Activated CD8-positive, alpha-beta T cell treated with anti-CD3 and anti-CD28 coated beads for 36 hours (primary cell): ENCODE measurements around the gene EPHA8. TPM values are rescaled to one million over a fixed set of nuclear protein-coding genes. Genes with fewer than 3 reads are reported as not detected.

Experiments
- ATAC-seq: fragments of 200-7000 bp; cut with Tn5 transposase; one replicate; pipeline ENCODE4 v1.10.0; 2021; ENCODE audit warnings: mild to moderate bottlenecking, moderate library complexity
- CTCF ChIA-PET: fragments of 350-600 bp; sonication (Branson Sonifier 250); formaldehyde crosslinking; loops from one replicate; lab custom pipeline; 2021; ENCODE audit warnings: antibody characterized with exemption; lab: Charles Lee
- POLR2A ChIA-PET: fragments of 350-600 bp; sonication (Branson Sonifier 250); formaldehyde crosslinking; loops from one replicate; lab custom pipeline; 2021; ENCODE audit warnings: antibody characterized with exemption; lab: Charles Lee
- DNase-seq: peaks from one replicate; pipeline ENCODE4 v3.0.0-alpha.2; 2020
- H3K27ac Mint-ChIP-seq: one replicate; pipeline ENCODE4 v1.8.0; 2021; ENCODE audit warnings: mild to moderate bottlenecking, mixed read lengths
- H3K27me3 Mint-ChIP-seq: one replicate; pipeline ENCODE4 v1.8.0; 2021; ENCODE audit warnings: mixed read lengths
- H3K36me3 Mint-ChIP-seq: one replicate; pipeline ENCODE4 v1.8.0; 2021; ENCODE audit warnings: low read depth, mixed read lengths
- H3K4me1 Mint-ChIP-seq: one replicate; pipeline ENCODE4 v1.8.0; 2021; ENCODE audit warnings: low read depth, mixed read lengths
- H3K4me3 Mint-ChIP-seq: one replicate; pipeline ENCODE4 v1.8.0; 2021; ENCODE audit warnings: mild to moderate bottlenecking, moderate library complexity, mixed read lengths
- H3K9me3 Mint-ChIP-seq: one replicate; pipeline ENCODE4 v1.8.0; 2021; ENCODE audit warnings: mixed read lengths
- CTCF ChIP-seq: fragments of 200-600 bp; IDR thresholded peaks from one replicate; pipeline ENCODE4 v1.8.0; 2022; ENCODE audit warnings: antibody characterized with exemption, mild to moderate bottlenecking
- intact Hi-C: fragments of 100-400 bp; cut with micrococcal nuclease; formaldehyde crosslinking; loops from one replicate; pipeline ENCODE4 v1.10.0; 2022
- total RNA-seq, 2 experiments: library from RNA; stranded (reverse); gene quantifications; one replicate each; pipeline ENCODE4 v1.2.3, GENCODE V29; 2021

Gene EPHA8
- total RNA-seq, 2 experiments from 2014 or later, result not detected

GRCh38 chr1:22540337-22540736 is 23.0 kb upstream of the EPHA8 start:
- intact Hi-C loops, result no loop called here
- Mint-ChIP-seq H3K9me3 (no peaks in the 10 kb centered on the region), H3K27me3 (no peaks in the 10 kb centered on the region), H3K36me3 (no peaks in the 10 kb centered on the region), H3K4me1 (peaks cover 16% of the 10 kb centered on the region), H3K27ac (no peak overlapping the region), H3K4me3 (no peak overlapping the region)
- ATAC-seq (no peak), DNase-seq (no peak)
- ChIA-PET CTCF (no interaction called here), POLR2A (no interaction called here)
- no peak for TF ChIP-seq CTCF

- intact Hi-C loops, result no loop called here
- Mint-ChIP-seq H3K4me3 (no peak overlapping the region), H3K9me3 (no peaks in the 10 kb centered on the region), H3K27me3 (peaks cover 5% of the 10 kb centered on the region), H3K36me3 (no peaks in the 10 kb centered on the region), H3K27ac (no peak overlapping the region), H3K4me1 (peaks cover 16% of the 10 kb centered on the region)
- ChIA-PET CTCF (no interaction called here), POLR2A (no interaction called here)
- DNase-seq (no peak), ATAC-seq (no peak)
- no peak for TF ChIP-seq CTCF
These were observed 20.4 kb upstream of the EPHA8 start for GRCh38 chr1:22542886-22543285.

- POLR2A ChIA-PET, result no interaction called here
- no peak for ATAC-seq
- TF ChIP-seq CTCF, result no peak
- peaks cover 10% of the 10 kb centered on the region for H3K4me1 Mint-ChIP-seq
- CTCF ChIA-PET, result no interaction called here
- peaks cover 8% of the 10 kb centered on the region for H3K27me3 Mint-ChIP-seq
- intact Hi-C loops, result no loop called here
- DNase-seq, result no peak
- no peak overlapping the region for H3K4me3 Mint-ChIP-seq
- no peak overlapping the region for H3K27ac Mint-ChIP-seq
- H3K36me3 Mint-ChIP-seq, result no peaks in the 10 kb centered on the region
- H3K9me3 Mint-ChIP-seq, result no peaks in the 10 kb centered on the region
These were observed 19.6 kb upstream of the EPHA8 start for GRCh38 chr1:22543679-22544078.

GRCh38 chr1:22544606-22545005 is 18.7 kb upstream of the EPHA8 start:
- no peak for DNase-seq

GRCh38 chr1:22545141-22545540 is 18.1 kb upstream of the EPHA8 start:
- H3K4me1 Mint-ChIP-seq, result no peaks in the 10 kb centered on the region
- CTCF ChIA-PET, result interaction anchor here (0.8 kb wide), 1 partner anchor 343 kb away, joined by 3 read pairs; no protein-coding TSS in a partner anchor
- peaks cover 15% of the 10 kb centered on the region for H3K27me3 Mint-ChIP-seq
- intact Hi-C loops, result no loop called here
- DNase-seq, result no peak
- no peak overlapping the region for H3K27ac Mint-ChIP-seq
- ATAC-seq, result no peak
- H3K36me3 Mint-ChIP-seq, result no peaks in the 10 kb centered on the region
- TF ChIP-seq CTCF, result no peak
- POLR2A ChIA-PET, result no interaction called here
- no peaks in the 10 kb centered on the region for H3K9me3 Mint-ChIP-seq
- no peak overlapping the region for H3K4me3 Mint-ChIP-seq

More at GRCh38 chr1:22544606-22545005, 18.7 kb upstream of the EPHA8 start:
- no peak for ATAC-seq
- Mint-ChIP-seq H3K36me3 (no peaks in the 10 kb centered on the region), H3K9me3 (no peaks in the 10 kb centered on the region), H3K4me1 (peaks cover 3% of the 10 kb centered on the region), H3K27ac (no peak overlapping the region), H3K27me3 (peaks cover 12% of the 10 kb centered on the region), H3K4me3 (no peak overlapping the region)
- POLR2A ChIA-PET, result no interaction called here
- TF ChIP-seq CTCF, result no peak
- intact Hi-C loops, result no loop called here
- CTCF ChIA-PET, result no interaction called here
